ENCODE results near the gene FLT4.

FLT4 gene

GRCh38 chr5:180625125-180625790 is 24.1 kb downstream of the FLT4 start:
- DNase-seq, result no peak

- DNase-seq, result no peak
These were observed 24.8 kb downstream of the FLT4 start for GRCh38 chr5:180624587-180624986.

- DNase-seq, result no peak
These were observed 25.6 kb downstream of the FLT4 start for GRCh38 chr5:180623844-180624243.

- DNase-seq, result no peak
These were observed 26.0 kb downstream of the FLT4 start for GRCh38 chr5:180623411-180623834.

GRCh38 chr5:180622910-180623309 is 26.5 kb downstream of the FLT4 start:
- no peak for DNase-seq

GRCh38 chr5:180621311-180621710 is 28.1 kb downstream of the FLT4 start:
- DNase-seq, result no peak

GRCh38 chr5:180620014-180620413 is 29.4 kb downstream of the FLT4 start:
- no peak for DNase-seq

GRCh38 chr5:180619563-180619915 is 29.9 kb downstream of the FLT4 start:
- no peak for DNase-seq

- no peak for DNase-seq
These were observed 30.4 kb downstream of the FLT4 start for GRCh38 chr5:180618829-180619562.

- DNase-seq, result no peak
These were observed 30.9 kb downstream of the FLT4 start for GRCh38 chr5:180618487-180618828.

- DNase-seq, result no peak
These were observed 35.6 kb downstream of the FLT4 start for GRCh38 chr5:180613814-180614188.

GRCh38 chr5:180613188-180613813 is 36.1 kb downstream of the FLT4 start:
- no peak for DNase-seq

GRCh38 chr5:180612683-180613082 is 36.7 kb downstream of the FLT4 start:
- DNase-seq, result no peak

- no peak for DNase-seq
These were observed 38.1 kb downstream of the FLT4 start for GRCh38 chr5:180611140-180611850.

GRCh38 chr5:180609817-180610550 is 39.4 kb downstream of the FLT4 start:
- no peak for DNase-seq

- no peak for DNase-seq
These were observed 40.0 kb downstream of the FLT4 start for GRCh38 chr5:180609386-180609785.

- DNase-seq, result no peak
These were observed 40.7 kb downstream of the FLT4 start for GRCh38 chr5:180608572-180609310.

- no peak for DNase-seq
These were observed 41.4 kb downstream of the FLT4 start for GRCh38 chr5:180607861-180608571.

GRCh38 chr5:180606215-180606785 is 43.1 kb downstream of the FLT4 start:
- DNase-seq, result no peak

GRCh38 chr5:180605554-180606214 is 43.7 kb downstream of the FLT4 start:
- no peak for DNase-seq

GRCh38 chr5:180604271-180604670 is 45.1 kb downstream of the FLT4 start:
- DNase-seq, result no peak

Measured in NCI-H187 (cell line).